GM21529 (cell line): Measurements from ENCODE around the gene FOSL1.

Experiments
- ATAC-seq: cut with Tn5 transposase; IDR thresholded peaks from one replicate; pipeline ENCODE4 v1.9.1; 2021; ENCODE audit not compliant: unreplicated experiment

FOSL1 gene

DNA sequence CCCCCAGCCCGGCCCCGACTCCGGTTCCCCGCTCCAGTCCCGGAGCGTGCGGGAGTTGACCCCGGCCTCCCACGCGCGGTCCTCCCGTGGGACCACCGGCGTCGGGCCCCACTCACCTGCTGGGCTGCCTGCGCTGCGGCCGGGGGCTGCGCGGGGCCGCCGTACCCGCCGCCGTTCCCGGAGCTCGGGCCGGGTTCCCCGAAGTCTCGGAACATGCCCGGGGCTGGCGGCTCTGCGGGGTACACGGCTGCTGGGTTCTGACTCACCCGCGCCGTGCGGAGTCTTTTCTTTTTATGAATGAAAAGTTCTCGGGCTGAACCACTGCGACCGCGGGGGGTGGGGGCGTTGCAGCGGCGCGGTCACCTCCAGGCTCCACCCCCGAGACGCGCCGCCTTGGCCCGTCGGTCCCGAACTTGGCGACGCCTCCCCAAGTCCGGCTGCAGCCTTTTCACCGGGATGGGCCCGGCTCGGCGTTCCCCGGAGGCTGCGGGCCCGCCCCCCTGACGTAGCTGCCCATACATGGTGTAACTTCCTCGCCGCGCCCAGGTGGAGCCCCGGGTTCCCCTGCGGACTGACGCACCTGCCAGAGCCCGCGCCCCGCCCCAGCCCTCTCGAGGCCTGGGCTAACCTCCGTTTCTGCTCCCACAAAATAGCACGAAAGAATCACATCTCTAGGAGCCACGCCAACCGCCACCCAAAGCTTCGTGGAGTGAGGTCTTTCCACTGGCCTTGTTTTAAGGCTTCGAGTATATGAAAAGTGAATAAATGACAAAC, at the start of gene FOSL1:
TSS of gene FOSL1 (minus strand) at position 264 of the 774 bp plus-strand sequence. CDS start at position 215, 49 bp downstream.
- ATAC-seq: peak; percentile 79

DNA sequence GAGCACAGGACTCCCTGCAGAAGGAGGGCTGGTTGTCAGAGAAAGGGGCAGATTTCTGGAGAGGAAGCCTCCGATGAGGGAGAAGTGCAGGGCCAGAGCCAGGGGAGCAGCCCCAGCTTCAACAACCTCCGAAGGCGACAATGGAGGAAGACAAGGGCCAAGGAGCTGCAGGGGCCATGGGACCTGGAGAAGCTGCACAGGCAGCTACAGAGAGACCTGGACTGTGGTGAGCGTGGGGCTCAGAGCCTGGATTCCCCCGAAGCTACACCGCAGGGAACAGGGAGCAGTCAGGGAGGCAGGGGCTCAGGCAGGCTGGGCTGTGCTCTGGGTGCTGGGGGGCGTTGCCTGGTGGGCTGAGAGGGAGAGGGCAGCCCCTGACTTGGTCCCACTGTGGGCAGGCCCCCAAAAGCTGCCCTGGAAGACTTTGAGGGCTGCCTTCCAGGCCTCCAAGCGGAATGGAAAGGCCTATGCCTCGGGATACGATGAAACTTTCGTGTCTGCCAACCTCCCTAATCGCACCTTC, 47.5 kb upstream of the FOSL1 start:
- no peak for ATAC-seq

DNA sequence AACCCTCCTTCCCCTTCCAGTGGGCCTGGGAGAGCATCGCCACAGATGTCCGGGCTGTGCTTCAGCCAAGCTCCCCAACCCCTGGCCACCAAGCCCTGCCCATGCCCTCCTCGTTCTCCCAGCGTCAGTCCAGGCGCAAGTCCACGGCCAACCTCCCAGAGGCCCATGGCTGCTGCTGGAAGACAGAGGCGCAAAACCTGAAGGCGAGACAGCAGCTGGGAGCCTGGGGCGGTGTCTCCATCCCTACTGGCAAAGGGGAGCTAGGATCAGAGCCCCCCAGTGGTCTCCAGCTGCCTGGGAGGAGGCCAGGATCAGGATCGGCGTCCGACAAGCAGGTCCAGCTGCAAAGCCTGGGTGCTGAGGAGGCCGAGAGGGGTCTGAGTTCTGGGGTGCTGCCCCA, 46.9 kb upstream of the FOSL1 start:
- ATAC-seq: no peak

DNA sequence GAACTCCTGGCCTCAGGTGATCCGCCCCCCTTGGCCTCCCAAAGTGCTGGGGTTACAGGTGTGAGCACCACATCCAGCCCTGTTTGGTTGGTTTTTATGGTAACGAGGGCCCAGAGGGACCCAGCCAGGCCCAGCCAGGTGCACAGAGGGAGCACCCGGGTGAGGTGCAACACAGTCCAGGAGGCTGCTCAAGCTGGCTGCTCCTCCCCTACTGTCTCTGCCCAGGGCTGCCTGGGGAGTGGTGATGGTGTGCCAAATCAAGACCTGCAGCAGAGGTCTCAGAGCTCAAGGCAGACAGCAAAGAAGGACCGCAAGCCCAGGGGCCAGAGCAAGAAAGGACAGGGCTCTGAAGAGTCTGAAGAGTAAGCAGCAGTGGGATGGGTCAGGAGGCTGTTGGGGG, 46.5 kb upstream of the FOSL1 start:
- ATAC-seq: no peak

DNA sequence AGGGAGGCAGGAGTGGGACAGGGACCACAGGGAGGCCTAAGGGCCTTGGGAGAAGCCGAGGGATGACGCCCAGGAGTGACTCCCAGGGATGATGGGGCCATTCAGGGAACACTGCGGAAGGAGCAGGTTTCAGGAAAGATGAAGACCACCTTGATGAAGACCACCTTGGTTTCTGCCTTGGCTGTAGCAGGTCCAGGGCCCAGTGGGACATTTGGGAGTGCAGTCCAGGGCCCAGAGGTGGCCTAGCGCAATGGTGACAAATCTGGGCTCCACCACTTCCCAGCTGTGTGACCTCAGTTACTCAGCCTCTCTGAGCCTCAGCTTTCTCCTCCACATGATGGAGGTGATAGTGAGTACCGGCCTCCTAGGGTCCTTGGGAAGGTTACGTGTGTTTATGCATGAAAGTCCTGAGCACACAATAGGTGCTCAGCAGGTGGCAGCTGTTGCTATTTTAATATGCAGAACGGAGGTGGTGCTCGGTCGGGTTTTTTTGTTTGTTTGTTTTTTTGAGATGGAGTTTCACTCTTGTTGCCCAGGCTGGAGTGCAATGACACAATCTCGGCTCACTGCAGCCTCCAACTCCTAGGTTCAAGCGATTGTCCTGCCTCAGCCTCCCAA, 45.9 kb upstream of the FOSL1 start:
- no peak for ATAC-seq

DNA sequence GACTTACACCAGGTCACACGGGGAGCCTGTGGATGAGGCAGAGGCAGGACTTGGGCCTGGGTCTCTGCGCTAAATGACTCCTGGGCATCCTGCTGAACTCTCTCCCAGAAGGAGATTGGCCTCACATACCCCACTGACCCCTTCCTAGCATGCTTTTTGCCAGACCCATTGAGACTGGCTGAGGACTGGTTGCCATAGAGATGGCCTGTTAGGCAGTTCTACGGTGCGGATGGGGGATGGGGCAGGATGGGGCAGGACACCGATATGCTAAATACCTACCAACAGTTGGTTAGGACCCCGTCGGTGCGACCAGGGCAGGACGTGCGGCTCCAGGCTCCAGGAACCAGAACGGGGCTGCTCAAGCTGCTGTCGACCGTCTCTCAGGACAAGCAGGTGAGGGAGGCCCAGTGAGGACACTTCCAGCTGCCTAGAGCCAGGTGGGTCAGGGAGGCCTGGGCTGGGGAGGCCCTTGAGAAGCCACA, 45.3 kb upstream of the FOSL1 start, which contains the start of gene TSGA10IP:
TSS of gene TSGA10IP (plus strand) at position 51 of the 482 bp plus-strand sequence. CDS start at position 247, 196 bp downstream.
- ATAC-seq: no peak

DNA sequence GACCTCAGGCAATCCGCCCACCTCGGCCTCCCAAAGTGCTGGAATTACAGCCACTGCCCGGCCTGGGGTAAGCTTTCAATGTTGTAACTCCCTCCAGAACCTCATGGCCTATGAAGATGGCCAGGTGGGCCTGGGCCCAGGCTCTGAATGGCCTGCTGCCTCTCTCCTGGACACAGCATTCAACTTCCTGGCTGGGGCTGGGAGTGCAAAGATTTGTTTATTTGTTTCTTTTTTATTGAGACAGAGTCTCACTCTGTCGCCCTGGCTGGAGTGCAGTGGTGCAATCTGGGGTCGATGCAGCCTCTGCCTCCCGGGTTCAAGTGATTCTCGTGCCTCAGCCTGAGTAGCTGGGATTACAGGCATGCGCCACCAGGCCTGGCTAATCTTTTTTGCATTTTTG, 44.6 kb upstream of the FOSL1 start:
- ATAC-seq: no peak

DNA sequence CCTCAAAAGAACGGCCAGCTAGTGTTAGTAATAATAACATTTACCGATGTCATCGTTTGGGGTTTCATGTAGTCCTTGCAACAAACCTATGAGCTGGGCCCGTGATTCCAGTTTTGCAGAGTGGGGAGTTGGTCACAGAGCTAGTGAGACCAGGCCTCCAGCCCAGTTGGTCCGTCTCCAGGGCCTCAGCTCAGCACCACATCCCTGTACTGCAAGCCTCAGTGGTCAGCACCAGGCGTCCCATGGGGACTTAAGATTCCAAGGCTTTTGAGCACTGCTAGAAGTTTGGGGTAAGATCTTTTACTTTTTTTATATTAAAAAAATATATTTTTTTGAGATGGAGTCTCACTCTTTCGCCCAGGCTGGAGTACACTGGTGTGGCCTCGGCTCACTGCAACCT, 44.0 kb upstream of the FOSL1 start:
- ATAC-seq: no peak

DNA sequence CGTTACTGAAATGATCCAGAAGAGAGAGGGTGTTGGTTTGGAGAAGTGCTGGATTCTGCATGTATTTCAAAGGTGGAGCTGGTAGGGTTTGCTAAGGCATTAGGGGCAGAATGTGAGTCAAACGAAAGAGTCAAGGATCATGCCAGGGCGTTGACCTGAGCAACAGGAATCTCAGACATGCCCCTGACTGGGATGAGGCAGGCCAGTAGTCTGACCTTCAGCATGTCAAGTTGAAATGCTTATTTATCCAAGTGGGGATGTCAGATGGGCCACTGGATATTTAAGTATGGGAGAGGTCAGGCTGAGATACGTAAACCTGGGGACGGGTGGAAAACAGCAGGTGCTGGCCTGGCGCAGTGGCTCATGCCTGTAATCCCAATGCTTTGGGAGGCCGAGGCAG, 42.3 kb upstream of the FOSL1 start:
- no peak for ATAC-seq

DNA sequence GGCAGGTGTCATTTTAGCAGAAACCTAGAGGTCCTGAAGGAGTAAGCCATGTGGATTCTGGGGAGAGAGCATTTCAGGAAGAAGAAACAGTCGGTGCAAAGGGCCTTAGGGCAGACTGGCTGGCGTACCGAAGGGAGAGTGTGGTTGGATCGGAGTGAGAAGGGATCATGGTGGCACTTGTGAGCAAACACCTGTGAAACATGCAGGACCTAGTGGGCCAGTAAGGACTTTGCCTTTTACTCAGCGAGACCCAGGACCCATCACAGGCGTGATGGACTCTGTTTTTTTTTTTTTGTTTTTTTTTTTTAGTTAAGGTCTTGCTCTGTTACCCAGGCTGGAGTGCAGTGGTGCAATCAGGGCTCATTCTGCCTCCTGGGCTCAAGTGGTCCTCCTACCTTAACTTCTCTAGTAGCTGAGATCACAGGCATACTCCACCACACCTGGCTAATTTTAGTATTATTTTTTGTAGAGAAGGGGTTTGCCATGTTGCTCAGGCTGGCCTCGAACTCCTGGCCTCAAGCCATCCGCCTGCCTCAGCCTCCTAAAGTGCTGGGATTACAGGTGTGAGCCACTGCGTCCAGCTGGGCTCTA, 41.6 kb upstream of the FOSL1 start:
- ATAC-seq: no peak

DNA sequence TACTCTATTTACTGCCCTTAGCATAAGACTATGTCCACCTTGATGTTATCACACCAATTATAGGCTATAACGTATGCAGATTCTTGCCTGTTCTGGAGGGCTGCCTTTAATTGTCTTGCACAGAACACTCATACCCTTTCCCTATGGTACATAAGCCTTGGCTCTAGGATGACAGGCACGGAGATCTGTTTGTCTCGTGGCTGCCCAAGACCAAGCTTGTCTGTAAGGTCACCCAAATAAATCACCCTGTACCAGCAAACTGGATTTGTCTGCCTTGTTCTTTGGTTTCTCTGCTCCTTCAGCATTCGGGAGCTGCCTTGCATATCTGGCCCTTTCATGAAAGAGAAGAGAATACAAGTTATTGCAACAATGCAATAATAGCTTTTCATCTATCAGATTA, 37.6 kb upstream of the FOSL1 start:
- no peak for ATAC-seq

DNA sequence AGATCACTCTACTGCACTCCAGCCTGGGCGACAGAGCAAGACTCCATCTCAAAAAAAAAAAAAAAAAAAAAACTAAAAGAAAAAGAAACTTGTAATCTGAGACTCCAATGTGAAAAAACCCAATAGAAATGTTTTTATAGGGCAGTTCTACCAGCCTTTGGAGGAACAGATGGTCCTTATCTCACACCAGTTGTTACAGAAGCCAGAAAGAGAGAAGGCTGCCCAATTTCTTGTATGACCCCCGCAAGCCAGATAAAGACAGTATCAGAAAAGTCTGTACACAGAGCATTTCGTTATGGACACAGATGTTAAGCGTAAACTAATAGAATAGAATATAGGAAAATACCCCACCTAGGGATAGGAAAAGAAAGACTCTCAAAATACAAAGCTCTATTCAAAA, 33.8 kb upstream of the FOSL1 start:
- no peak for ATAC-seq

DNA sequence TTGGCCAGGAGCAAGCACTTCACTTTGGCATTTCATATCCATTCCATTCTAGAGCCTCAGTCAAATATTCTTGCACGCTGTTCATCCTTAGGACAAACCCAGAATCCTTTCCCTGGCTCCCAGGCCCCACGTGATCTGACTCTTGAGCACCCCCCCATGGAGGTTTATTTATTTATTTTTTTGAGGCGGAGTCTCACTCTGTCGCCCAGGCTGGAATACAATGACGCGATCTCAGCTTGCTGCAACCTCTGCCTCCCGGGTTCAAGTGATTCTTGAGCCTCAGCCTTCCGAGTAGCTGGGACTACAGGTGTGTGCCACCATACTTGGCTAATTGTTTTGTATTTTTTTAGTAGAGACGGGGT, 32.4 kb upstream of the FOSL1 start:
- ATAC-seq: no peak

DNA sequence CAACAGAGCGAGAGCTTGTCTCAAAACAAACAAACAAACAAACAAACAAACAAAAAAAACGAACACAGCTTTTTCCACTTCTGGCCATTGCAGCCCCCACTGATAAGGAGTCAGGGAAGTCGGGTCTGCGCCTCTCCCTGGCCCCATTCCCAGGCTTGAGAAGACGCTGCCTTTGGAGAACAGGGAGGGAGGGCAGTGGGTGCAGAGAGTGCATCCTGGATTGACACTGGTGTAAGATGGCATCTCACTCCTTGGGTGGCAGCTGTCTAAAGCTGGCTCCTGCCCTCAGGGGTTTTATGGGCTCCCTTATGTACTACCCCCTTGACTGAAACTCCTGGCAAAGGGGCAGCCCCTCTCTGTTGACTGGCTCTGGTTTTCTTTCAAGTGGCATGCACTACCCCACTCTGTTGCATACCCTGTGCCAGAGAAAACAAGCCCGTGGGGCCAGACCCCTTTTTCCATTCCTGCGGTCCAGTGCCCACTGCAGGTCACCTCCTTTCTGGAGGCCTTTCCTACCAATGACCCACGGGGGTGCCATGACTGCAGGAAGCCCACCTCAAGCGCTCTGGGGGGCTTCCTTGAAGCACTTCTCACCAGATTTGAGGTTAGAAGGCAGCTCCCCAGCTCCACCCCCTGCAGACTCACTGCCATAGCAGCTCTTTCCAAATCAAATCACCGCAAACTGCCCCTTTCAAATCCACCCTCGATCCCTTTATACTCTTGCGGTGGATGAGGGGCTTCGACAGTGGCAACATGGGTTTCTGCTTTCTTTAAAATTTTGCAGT, 31.8 kb upstream of the FOSL1 start:
- ATAC-seq: no peak

DNA sequence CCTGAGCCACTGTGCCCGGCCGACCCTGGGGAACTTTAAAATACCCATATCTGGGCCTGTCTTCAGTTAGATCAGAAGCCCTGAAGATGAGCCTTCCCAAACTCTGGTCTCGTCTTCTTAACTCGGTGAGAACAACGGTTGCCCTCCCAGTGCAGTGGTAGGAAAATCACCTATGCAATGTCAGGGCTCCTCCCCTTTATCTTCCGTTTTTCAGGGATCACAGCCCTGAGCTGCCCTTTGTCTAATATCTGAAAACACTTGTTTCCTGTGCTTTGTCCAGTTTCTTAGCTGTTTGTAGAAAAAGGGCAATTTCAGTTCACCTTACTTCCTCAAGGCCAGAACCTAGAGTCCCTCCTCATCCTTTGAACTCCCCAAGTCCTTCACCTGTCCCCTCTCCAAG, 28.5 kb upstream of the FOSL1 start:
- no peak for ATAC-seq

DNA sequence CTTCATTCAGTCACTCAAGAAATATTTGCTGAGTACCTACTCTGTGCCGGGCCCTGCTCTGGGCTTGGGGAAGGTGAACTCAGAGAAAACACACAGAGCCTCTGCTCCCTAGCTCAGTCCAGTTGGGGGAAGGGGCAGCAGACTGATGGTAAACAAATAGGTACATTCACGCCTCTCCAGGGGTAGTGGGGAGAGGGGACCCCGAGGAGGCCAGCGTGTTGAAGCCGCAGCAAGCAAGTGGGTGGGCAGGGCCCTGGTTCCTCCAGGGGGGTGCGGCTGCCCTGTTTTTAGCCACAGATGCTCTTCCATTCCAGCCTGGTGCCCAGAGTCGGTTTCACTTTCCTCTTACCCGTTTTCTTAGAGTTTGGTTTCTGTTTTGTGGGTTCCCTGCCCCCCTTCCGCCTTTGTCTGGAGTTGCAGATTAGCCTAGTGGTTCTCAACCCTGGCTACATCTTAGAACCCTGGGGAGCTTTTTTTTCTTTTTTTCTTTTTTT, 27.8 kb upstream of the FOSL1 start:
- ATAC-seq: peak; percentile 84

DNA sequence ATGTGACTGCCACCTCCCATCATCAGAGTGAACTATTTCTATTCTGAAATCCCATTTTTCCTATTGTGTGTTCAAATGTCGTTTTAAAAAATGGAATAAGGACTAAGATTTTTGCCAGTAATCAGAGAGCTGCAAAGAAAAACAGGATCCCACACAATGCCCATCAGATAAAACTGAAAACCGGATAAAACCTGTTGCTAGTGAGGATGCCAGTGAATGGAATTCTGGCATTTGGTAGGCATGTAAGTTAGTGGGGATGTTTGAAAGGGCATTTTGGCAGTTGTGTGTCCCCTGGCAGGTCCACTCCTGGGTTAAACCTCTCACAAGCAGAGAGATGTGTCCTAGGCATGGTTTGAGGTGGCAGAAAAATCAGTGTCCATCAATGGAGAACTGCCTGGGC, 25.2 kb upstream of the FOSL1 start:
- ATAC-seq: no peak

DNA sequence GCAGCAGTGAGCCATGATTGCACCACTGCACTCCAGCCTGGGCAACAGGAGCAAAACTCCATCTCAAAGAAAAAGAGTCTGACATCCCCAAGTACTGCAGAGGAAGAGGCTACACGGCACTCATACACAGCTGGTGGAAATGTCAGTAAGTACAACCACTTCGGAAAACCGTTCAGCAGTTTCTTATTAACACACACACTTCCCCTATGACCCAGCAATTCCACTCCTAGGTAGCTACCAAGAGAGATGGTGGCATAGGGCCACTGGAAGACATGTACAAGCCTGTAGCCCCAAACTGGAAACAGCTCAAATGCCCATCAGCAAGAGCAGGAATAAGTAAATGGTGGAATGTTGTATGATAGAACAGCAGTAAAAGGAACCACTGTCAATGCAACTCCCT, 22.4 kb upstream of the FOSL1 start:
- ATAC-seq: no peak

DNA sequence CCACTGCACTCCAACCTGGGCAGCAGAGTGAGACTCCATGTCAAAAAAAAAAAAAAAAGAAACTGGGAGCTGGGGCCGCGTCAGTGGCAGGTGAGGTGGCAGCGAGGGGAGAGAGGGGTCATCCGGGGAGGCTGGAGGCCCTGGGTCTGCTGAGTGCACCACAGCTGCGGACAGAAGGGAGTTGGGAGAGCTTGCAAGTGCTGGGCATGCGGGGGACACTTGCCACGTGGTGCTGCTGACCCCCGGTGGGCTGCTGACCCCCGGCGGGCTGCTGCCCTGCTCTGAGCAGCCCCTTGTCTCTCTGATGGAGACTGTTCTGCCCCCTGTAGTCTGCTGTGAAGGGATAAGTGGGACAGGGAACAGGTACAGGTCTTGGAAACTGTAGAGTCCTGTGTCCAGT, 21.7 kb upstream of the FOSL1 start:
- ATAC-seq: no peak

DNA sequence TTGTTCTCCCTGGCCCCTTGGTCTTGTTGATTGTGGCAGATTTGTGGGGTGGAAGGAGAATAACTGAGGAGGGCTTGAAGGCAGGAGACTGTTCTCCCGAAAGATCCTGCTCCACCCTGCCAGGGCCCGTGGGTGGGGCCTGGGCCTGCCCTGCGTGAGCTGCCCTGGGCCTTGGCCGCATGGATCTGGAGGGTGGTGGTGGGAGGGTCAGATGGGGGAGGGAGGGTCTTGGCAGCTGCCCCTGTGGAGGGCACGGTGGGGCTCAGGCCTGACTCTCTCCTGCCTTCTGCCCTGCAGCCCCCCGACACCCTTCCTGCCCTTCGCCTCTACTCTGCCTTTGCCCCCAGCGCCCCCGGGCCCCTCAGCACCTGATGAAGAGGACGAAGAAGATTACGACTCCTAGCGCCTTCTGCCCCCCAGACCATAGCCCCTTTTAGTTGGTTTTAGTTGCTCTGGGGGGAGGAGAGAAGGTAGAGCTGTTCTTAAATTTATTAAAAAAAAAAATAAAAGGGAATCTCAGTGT, 20.9 kb upstream of the FOSL1 start:
- ATAC-seq: no peak

DNA sequence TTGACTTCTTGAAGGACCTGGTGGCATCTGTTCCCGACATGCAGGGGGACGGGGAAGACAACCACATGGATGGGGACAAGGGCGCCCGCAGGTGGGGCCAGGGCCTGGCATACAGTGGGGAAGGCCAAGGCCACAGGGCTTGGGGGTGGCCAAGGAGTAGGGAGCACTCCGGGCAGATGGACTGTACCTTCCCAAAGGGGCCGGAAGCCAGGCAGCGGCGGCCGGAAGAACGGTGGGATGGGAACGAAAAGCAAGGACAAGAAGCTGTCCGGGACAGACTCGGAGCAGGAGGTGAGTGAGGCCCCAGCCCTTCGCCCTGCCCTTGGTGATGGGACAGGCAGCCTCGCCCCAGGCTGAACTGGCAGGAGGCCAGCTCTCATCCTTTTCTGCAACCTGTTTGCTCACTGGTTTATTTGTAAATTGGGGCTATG, 20.2 kb upstream of the FOSL1 start:
- no peak for ATAC-seq
